ENCODE measurements around the gene TMEM123.

DNA sequence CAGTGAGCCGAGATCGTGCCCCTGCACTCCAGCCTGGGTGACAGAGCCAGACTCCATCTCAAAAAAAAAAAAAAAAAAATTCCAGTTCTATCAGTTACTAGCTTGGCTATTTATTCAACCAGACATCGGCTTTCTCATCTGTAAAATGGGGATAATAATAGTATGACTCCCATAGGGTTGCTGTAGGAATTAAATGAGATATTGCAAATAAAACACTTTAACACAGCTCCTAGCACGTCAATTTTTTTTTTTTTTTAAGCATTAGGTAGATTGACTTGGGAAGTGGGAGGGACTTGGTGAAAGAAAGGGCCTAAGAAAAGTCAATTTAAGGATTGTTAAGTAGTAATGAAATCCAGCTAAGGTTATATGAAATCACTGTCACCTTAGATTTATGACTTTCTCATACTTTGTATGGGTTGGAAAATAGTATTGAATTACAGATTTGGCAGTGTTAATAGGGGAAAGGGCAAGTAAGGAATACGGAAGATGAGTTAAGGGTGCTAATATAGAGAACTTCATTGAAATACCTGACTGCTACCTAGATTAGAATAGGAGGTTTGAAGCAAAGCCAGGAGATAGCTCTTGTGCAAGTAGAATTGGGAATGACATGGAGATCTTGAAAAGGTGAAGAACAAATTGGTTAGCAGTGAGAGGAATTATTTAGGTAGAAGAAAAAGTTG is 76.7 kb downstream of the TMEM123 start:
- TF ChIP-seq, protein P1, sequence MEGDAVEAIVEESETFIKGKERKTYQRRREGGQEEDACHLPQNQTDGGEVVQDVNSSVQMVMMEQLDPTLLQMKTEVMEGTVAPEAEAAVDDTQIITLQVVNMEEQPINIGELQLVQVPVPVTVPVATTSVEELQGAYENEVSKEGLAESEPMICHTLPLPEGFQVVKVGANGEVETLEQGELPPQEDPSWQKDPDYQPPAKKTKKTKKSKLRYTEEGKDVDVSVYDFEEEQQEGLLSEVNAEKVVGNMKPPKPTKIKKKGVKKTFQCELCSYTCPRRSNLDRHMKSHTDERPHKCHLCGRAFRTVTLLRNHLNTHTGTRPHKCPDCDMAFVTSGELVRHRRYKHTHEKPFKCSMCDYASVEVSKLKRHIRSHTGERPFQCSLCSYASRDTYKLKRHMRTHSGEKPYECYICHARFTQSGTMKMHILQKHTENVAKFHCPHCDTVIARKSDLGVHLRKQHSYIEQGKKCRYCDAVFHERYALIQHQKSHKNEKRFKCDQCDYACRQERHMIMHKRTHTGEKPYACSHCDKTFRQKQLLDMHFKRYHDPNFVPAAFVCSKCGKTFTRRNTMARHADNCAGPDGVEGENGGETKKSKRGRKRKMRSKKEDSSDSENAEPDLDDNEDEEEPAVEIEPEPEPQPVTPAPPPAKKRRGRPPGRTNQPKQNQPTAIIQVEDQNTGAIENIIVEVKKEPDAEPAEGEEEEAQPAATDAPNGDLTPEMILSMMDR (conservative IDR thresholded peaks at IDR 0.05 in 1 of 2, IDR thresholded peaks at IDR 0.05 in 1 of 2; ENCODE audit: extremely low read depth in 1 of 2, insufficient read depth in 1 of 2, low read depth in 1 of 2, low read length in 2 of 2) = no peak
- TF ChIP-seq EZH2 (IDR thresholded peaks at IDR 0.05; ENCODE audit: borderline replicate concordance, low read length) = no peak

Data from mammary epithelial cell (primary cell).